SK-N-SH treated with all-trans-retinoic acid at 6 μM for 48 hours (cell line): Measurements from ENCODE around the gene COQ5.
"Not testable (repeated sequence)": the region's sequence is repeated elsewhere in the genome, so short reads cannot be mapped to it uniquely, and the experiment has no call there.

Source experiments
- ATAC-seq: fragments of 200-7000 bp; cut with Tn5 transposase; 3 replicates; pipeline ENCODE4 v1.9.1; 2020; ENCODE audit warnings: mild to moderate bottlenecking, moderate library complexity
- ARNTL ChIP-seq: fragments of 450-650 bp; formaldehyde crosslinking; IDR thresholded peaks from 2 replicates; pipeline ENCODE4 v1.5.0; 2020; ENCODE audit warnings: low read depth, mild to moderate bottlenecking, moderate library complexity, borderline replicate concordance
- BACH2 ChIP-seq: fragments of 250-450 bp; sonication (Bioruptor Pico); IDR thresholded peaks from 2 replicates; pipeline ENCODE4 v1.9.0; 2021; ENCODE audit warnings: mild to moderate bottlenecking, borderline replicate concordance
- CREB5 ChIP-seq: fragments of 250-450 bp; sonication (Bioruptor Pico); IDR thresholded peaks from 2 replicates; pipeline ENCODE4 v1.5.1; 2020; ENCODE audit warnings: low read depth, mild to moderate bottlenecking, moderate library complexity
- CSDC2 ChIP-seq: fragments of 250-450 bp; sonication (Bioruptor Pico); IDR thresholded peaks from 2 replicates; pipeline ENCODE4 v1.5.0; 2020; ENCODE audit warnings: mild to moderate bottlenecking, moderate library complexity
- ESRRG ChIP-seq: fragments of 250-450 bp; sonication (Bioruptor Pico); IDR thresholded peaks from 2 replicates; pipeline ENCODE4 v1.6.1; 2021; ENCODE audit warnings: mild to moderate bottlenecking
- GLIS3 ChIP-seq: fragments of 250-450 bp; sonication (Bioruptor Pico); IDR thresholded peaks from 2 replicates; pipeline ENCODE4 v1.5.0; 2020; ENCODE audit warnings: mild to moderate bottlenecking, moderate library complexity
- ISL1 ChIP-seq: fragments of 250-450 bp; sonication (Bioruptor Pico); IDR thresholded peaks from 2 replicates; pipeline ENCODE4 v2.1.2; 2022; ENCODE audit warnings: mild to moderate bottlenecking, moderate library complexity
- OSR1 ChIP-seq: fragments of 250-450 bp; sonication (Bioruptor Pico); IDR thresholded peaks from 2 replicates; pipeline ENCODE4 v1.8.0; 2022; ENCODE audit warnings: moderate library complexity, mild to moderate bottlenecking, inconsistent platforms
- POU6F1 ChIP-seq: fragments of 250-450 bp; sonication (Bioruptor Pico); IDR thresholded peaks from 2 replicates; pipeline ENCODE4 v1.8.0; 2021; ENCODE audit warnings: low read depth, mild to moderate bottlenecking, moderate library complexity, borderline replicate concordance
- PPARA ChIP-seq: fragments of 250-450 bp; sonication (Bioruptor Pico); IDR thresholded peaks from 2 replicates; pipeline ENCODE4 v1.5.0; 2020; ENCODE audit warnings: mild to moderate bottlenecking, borderline replicate concordance
- RARB ChIP-seq: fragments of 250-450 bp; sonication (Bioruptor Pico); IDR thresholded peaks from 2 replicates; pipeline ENCODE4 v1.8.0; 2021; ENCODE audit warnings: mild to moderate bottlenecking, moderate library complexity
- SNAI2 ChIP-seq: fragments of 250-450 bp; sonication (Bioruptor Pico); IDR thresholded peaks from 2 replicates; pipeline ENCODE4 v1.5.0; 2020; ENCODE audit warnings: mild to moderate bottlenecking, moderate library complexity
- TCF4 ChIP-seq: fragments of 250-450 bp; sonication (Bioruptor Pico); IDR thresholded peaks from 2 replicates; pipeline ENCODE4 v1.8.0; 2021; ENCODE audit warnings: mild to moderate bottlenecking, moderate library complexity, borderline replicate concordance
- TOX ChIP-seq: fragments of 250-450 bp; sonication (Bioruptor Pico); IDR thresholded peaks from 2 replicates; pipeline ENCODE4 v1.8.0; 2021; ENCODE audit warnings: mild to moderate bottlenecking, moderate library complexity, borderline replicate concordance
- ZC3H10 ChIP-seq: fragments of 250-450 bp; sonication (Bioruptor Pico); IDR thresholded peaks from 2 replicates; pipeline ENCODE4 v1.5.1; 2021; ENCODE audit warnings: mild to moderate bottlenecking, moderate library complexity
- ZFP3 ChIP-seq: fragments of 250-450 bp; sonication (Bioruptor Pico); IDR thresholded peaks from 2 replicates; pipeline ENCODE4 v1.5.0; 2020; ENCODE audit warnings: mild to moderate bottlenecking, moderate library complexity
- ZFP30 ChIP-seq: fragments of 450-650 bp; formaldehyde crosslinking; IDR thresholded peaks from 2 replicates; pipeline ENCODE4 v1.5.0; 2022; ENCODE audit warnings: mild to moderate bottlenecking, moderate library complexity
- ZNF565 ChIP-seq: fragments of 450-650 bp; formaldehyde crosslinking; conservative IDR thresholded peaks from 2 replicates; pipeline ENCODE4 v1.5.0; 2020; ENCODE audit warnings: low read depth, mild to moderate bottlenecking, moderate library complexity
- ZNF70 ChIP-seq: fragments of 450-650 bp; formaldehyde crosslinking; IDR thresholded peaks from 2 replicates; pipeline ENCODE4 v1.5.0; 2020; ENCODE audit warnings: mild to moderate bottlenecking, moderate library complexity
- ZNF8 ChIP-seq: fragments of 450-650 bp; formaldehyde crosslinking; IDR thresholded peaks from 2 replicates; pipeline ENCODE4 v1.5.0; 2020; ENCODE audit warnings: mild to moderate bottlenecking, moderate library complexity
- TF ChIP-seq, protein P1 (sequence below): fragments of 250-450 bp; sonication (Bioruptor Pico); IDR thresholded peaks from 2 replicates; pipeline ENCODE4 v1.8.0; 2020; ENCODE audit warnings: mild to moderate bottlenecking, moderate library complexity, borderline replicate concordance
- TF ChIP-seq, protein P2 (sequence below): fragments of 250-450 bp; sonication (Bioruptor Pico); IDR thresholded peaks from 2 replicates; pipeline ENCODE4 v1.5.1; 2021; ENCODE audit warnings: mild to moderate bottlenecking, moderate library complexity

Gene COQ5

DNA sequence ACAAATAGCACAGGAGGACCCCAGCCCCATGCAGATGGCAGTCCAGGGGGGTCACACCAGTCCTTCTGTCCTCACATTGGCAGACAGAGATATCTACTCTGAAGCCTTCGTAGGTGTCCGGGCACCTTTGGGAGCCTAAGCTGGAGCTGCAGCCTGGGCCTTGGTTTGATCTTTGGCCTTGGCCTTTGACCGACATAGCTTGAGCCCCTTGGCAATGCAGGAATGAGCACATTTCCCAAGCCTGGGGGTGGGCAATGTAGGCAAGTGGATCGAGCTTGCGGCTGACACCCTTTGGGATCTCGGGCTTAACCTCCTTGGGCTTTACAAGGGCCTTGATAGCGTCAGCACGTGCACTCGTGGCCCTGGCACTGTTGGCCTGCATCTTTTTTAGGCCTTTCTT is 6.4 kb downstream of the COQ5 start (continued):
- TF ChIP-seq POU6F1 = no peak
- TF ChIP-seq ZNF8 (CRISPR knock-in tag) = no peak
- TF ChIP-seq CSDC2 (CRISPR knock-in tag) = no peak
- TF ChIP-seq, protein P1, sequence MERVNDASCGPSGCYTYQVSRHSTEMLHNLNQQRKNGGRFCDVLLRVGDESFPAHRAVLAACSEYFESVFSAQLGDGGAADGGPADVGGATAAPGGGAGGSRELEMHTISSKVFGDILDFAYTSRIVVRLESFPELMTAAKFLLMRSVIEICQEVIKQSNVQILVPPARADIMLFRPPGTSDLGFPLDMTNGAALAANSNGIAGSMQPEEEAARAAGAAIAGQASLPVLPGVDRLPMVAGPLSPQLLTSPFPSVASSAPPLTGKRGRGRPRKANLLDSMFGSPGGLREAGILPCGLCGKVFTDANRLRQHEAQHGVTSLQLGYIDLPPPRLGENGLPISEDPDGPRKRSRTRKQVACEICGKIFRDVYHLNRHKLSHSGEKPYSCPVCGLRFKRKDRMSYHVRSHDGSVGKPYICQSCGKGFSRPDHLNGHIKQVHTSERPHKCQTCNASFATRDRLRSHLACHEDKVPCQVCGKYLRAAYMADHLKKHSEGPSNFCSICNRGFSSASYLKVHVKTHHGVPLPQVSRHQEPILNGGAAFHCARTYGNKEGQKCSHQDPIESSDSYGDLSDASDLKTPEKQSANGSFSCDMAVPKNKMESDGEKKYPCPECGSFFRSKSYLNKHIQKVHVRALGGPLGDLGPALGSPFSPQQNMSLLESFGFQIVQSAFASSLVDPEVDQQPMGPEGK (CRISPR knock-in tag) = no peak

DNA sequence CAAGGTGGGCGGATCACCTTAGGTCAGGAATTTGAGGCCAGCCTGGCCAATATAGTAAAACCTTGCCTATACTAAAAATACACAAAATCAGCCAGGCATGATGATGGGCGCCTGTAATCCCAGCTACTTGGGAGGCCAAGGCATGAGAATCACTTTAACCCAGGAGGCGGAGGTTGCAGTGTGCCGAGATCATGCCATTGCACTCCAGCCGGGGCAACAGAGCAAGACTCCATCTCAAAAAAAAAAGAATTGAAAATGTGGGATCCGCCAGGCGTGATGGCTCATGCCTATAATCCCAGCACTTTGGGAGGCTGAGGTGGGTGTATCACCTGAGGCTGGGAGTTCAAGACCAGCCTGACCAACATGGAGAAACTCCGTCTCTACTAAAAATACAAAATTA is 9.6 kb downstream of the COQ5 start:
- not testable (repeated sequence) for ATAC-seq

- ATAC-seq = no peak
- no peak for TF ChIP-seq TCF4
- TF ChIP-seq ZNF70 (CRISPR knock-in tag) = no peak
- no peak for TF ChIP-seq TOX (CRISPR knock-in tag)
- no peak for TF ChIP-seq ESRRG (CRISPR knock-in tag)
- TF ChIP-seq ARNTL (CRISPR knock-in tag) = no peak
- no peak for TF ChIP-seq PPARA (CRISPR knock-in tag)
- TF ChIP-seq ZNF565 (CRISPR knock-in tag) = no peak
- no peak for TF ChIP-seq ZC3H10
- TF ChIP-seq ISL1 (CRISPR knock-in tag) = no peak
- no peak for TF ChIP-seq POU6F1
- no peak for TF ChIP-seq ZFP3 (CRISPR knock-in tag)
- no peak for TF ChIP-seq OSR1 (CRISPR knock-in tag)
- TF ChIP-seq GLIS3 (CRISPR knock-in tag) = no peak
Observed at GRCh38 chr12:120515496-120515895, 13.5 kb downstream of the COQ5 start.

DNA sequence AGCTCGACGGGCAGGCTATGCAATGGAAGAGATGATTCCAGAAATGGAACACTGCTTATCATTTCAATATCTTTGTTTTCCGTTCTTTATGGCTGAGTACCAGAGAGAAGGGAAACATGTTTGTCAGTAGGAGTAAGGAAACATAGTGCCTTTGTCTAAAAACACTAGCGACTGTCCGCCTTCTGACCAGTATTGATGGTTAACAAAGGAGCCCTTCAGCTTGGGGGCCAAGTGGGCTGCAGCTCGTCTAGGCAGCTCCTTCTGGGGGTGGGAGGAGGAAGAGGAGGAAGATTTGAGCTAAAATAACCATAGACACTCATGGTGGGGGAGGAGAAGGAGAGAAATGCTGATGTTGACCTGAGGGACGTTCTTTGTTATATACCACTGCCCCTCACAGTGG is 15.0 kb downstream of the COQ5 start:
- no peak for ATAC-seq
- TF ChIP-seq SNAI2 (no peak), RARB (no peak), GLIS3 (CRISPR knock-in tag) (no peak), CREB5 (CRISPR knock-in tag) (no peak), ZNF8 (CRISPR knock-in tag) (no peak), ESRRG (CRISPR knock-in tag) (no peak), BACH2 (CRISPR knock-in tag) (no peak), OSR1 (CRISPR knock-in tag) (no peak), PPARA (CRISPR knock-in tag) (no peak), ISL1 (CRISPR knock-in tag) (no peak), ZC3H10 (no peak), ZNF70 (CRISPR knock-in tag) (no peak), TOX (CRISPR knock-in tag) (no peak), ZFP30 (CRISPR knock-in tag) (no peak), POU6F1 (no peak)
- TF ChIP-seq, protein P2, sequence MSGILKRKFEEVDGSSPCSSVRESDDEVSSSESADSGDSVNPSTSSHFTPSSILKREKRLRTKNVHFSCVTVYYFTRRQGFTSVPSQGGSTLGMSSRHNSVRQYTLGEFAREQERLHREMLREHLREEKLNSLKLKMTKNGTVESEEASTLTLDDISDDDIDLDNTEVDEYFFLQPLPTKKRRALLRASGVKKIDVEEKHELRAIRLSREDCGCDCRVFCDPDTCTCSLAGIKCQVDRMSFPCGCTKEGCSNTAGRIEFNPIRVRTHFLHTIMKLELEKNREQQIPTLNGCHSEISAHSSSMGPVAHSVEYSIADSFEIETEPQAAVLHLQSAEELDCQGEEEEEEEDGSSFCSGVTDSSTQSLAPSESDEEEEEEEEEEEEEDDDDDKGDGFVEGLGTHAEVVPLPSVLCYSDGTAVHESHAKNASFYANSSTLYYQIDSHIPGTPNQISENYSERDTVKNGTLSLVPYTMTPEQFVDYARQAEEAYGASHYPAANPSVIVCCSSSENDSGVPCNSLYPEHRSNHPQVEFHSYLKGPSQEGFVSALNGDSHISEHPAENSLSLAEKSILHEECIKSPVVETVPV (CRISPR knock-in tag) = no peak
- TF ChIP-seq, protein P1 (CRISPR knock-in tag) = no peak
